GM18526 (cell line): ENCODE measurements around the gene DLX1.

Experiments
- POLR2A ChIP-seq: IDR thresholded peaks from 3 replicates; pipeline ENCODE4 v1.6.1; 2011; ENCODE audit not compliant: insufficient read length; ENCODE audit errors: extremely low read depth

The DLX1 gene

DNA sequence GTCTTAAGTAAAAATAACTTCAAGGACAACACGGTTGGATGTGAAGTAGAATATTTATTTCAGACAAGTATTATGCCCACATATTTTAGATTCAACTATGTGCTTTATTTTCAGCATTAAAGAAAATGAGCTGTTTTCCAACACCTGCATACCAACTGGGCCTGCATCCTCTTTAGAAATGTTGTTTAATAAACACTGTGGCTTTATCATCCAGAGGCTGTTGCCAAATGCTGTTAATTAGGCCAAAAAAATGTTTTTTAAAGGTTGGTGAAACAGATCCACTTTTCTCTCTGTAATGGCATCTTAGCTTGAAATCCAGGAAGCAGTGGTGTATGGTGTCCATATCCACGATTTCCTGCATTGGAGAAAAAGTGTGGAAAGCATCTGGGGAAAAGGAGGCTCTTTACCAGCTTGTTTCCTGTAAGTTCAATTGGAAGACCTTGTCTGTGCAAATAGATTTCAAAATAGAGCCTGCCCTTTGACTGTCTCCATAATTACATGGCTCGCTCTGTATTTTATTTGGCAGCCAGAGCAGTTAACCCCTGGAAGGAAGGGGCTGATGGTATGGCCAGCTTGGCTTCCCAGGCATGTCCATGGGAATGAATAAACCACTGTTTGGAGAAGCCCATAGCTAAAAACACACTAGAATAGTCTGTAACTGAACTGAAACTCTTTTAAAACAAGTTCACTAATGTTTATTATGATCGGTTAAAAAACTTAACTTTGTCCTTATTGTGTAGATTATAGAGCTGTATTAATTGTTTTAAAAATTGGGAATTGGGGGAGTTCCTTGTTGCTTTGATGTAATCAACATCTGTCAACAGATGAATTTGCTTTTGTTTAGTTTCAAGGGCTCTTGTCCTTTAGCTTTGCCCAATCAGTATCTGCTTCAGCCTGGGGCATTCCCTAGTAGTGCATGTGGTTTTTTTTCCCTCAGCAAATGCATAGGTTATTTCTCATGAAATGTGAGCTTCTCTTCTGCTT lies 33.0 kb upstream of the DLX1 start:
- no peak for TF ChIP-seq POLR2A

DNA sequence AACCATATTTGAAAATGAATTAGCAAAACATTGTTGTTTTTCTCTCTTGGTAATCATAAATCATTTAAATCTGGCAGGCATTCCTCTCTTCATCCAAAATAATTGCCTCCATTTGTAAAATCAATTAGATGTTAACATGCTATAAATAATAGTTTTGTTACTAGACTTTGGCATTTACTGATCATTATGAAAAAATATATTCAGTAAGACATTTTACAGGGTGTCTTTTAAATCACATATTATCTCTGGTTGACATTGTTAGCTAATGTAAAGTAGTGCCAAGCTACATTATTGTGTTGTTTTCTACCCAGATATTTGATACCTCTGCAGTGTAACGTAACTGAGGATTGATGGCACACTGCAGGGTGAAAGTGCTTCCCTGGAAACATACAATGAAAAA lies 31.8 kb upstream of the DLX1 start:
- no peak for TF ChIP-seq POLR2A

DNA sequence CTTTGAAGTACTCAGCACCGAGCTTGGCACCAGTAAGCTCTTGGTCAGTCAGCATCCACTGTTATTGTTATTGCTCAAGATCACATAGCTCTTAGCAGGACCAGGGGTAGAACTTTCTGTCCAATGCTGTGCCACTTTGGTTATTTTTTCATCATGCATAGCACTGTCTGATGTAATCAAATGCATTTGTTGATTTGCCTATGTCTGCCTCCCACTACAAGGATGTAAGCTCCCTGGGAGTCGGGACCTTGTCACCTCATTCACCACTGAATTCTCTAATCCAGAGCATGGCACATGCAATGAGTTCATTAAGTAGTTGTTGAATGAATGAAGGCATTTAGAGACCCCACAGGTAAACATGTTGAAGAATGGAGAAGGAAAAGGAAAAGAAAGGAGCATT lies 29.0 kb upstream of the DLX1 start:
- TF ChIP-seq POLR2A = no peak

DNA sequence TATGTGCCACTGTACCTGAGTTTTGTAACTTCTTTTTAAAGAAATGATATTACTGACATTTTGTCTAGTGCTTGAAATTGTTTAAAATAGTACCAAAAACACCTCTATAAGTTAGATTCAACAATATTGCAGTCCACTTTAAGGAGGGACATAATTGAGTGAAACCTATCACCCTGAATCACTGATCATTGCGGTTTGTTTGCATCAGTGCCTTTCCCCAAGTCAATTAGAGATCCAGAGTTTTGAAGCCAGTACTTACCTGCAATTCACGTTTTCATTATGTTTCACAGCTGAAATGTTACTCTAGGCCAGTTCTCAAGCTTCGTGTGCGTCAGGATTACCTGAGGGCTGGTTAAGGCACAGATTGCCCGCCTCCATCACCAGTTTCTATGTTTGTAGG lies 26.6 kb upstream of the DLX1 start:
- no peak for TF ChIP-seq POLR2A

DNA sequence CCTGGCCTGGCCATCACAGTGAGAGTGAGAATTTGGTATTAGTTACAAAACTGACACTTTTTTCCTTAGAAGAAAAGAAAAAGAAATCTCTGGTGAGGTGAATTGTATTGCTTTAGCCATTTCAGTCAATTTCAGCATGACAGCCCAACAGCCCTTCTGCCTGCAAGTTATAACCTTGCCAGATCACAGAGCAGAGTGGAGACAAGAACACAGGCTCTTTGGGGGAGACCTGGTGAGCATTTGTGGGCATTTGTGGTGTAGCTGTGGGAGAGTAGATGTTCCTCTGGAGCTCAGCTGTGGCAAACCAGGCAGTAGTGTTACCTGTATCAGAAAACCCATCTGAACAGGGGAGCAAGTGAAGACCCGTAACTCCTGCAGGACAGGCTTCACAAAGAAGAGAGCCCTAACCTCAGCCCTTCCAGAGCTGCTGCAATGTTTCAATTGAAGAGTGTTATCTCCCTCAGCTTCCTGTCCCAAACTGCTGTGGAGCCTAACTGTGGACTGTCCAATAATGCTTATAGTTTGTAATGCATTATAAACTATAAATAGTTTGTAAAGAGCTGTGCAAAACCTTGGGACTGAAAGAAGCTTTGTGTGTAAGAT lies 22.8 kb upstream of the DLX1 start:
- TF ChIP-seq POLR2A = no peak

DNA sequence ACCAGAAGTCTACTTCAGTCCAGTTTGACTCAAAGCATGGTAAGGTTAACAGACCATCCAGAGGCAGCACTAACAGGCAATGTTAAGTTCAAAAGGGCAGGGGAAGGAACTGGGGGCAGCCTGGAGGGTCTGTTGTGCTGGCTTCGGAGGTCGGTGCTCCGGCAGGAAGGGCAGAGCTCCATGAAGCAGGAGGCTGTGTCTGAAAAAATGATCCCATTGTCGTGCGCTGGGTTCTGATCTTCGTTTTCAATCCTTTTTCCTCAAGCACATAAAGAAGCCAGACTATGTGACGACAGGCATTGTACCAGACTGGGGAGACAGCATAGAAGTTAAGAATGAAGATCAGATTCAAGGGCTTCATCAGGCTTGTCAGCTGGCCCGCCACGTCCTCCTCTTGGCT lies 21.9 kb upstream of the DLX1 start:
- TF ChIP-seq POLR2A = no peak

DNA sequence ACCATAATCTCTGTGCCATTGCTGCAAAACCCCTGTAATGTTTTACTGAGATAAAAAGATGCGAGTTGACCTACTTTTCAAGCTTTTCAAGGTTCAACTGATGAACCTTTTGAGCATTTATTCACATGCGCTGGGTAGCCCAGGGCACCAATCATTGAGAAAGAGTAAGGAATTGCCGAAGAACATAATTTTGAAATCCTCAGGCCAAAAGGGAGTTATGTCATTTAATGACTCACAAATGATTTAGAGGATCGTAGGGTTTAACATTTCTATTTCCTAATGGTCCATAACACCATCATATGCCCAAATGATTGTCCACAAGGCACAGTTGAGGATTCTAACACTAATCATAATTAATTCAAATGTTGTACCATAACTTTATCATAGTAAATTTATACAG lies 20.2 kb upstream of the DLX1 start:
- no peak for TF ChIP-seq POLR2A

DNA sequence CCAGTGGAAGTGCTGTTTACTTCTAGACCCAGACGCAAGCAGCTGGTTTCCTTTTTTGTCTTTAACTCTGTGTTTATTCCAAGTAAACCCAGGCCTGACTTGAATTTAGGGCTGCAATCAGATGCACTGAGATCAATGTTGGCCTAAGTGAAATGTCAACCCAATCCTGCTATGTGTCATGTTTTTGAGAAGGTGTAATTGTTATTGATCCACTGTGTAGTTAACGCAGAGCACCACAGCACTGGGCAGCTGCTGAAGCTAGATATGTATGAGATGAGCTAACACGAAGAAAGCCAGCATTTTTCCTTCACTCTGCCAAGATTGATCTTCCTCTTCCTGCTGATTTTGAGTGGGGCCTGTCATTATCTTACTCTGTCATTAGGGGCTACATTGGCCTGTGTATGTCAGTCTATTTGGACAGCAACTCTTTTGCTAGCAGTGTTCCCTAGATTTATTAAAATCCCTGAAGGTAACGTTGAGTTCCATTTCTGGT lies 18.9 kb upstream of the DLX1 start:
- TF ChIP-seq POLR2A = no peak

DNA sequence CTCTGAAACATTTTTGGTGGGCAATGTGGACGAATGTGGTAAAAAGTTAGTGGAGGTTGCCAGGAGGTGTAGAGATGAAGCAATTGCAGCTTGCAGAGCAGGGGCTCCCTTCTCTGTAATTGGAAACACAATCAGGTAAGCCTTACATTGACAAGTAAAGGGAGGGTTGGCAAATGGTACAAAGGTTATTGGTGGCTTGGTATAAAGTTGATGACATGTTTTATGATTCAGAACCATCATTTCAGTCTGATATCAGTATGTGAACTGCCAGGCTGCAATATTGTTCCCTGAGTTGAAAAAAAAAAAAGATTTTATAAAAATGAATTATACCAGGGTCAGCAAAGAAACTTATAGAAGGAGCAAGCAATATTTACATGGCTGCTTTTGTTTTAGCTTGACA lies 14.4 kb upstream of the DLX1 start:
- no peak for TF ChIP-seq POLR2A

DNA sequence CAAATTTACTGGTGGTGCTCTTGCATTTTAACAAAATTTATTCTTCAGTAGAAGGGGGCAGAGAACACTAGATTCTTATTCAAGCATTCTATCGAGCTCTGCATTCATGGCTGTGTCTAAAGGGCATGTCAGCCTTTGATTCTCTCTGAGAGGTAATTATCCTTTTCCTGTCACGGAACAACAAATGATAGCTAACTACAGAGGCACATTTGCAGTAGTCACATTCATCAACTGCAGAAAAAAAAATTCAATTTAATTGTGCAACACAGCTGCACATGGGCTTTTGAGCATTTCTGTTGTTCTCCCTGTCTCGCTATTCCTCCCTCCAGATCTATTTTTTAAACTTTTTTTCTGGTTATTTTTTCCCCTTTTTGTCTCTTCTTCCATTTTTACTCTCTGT lies 13.0 kb upstream of the DLX1 start:
- TF ChIP-seq POLR2A = no peak

DNA sequence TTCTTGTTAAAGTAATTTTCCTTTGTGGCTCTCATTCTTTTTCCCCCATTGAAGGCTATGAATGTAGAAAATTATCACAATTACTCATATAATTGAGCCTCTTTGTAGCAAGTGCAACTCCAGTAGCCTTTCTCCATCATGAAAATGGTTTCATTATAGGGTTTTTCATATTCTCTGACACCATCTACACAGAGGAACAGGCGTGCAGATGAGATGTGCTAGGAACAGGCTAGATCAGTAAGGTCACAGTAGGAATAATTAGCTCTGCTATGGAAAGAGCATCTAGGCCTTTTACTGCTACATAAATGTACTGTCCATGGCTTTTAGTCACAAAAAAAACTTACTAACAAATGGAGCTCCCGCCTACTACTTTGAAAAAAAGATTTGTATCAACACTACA lies 12.6 kb upstream of the DLX1 start:
- no peak for TF ChIP-seq POLR2A

DNA sequence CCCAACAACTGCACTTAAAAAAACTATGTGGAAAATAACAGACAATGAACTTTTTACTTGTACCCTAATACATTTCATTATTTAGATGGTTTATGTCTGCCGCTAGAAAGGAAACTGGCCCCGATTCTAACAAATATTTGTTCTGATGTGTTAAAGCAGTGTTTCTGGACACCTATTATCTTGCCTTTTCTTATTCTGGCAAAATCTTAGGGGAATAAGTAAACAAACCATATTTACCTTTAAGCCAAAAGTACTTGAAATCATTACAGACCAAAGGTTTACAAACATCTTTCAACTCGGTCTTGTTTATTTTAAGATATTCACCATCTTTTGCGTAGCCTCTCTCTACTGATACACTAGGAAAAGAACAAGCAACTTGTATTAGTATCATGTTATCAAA lies 11.8 kb upstream of the DLX1 start:
- TF ChIP-seq POLR2A = no peak

DNA sequence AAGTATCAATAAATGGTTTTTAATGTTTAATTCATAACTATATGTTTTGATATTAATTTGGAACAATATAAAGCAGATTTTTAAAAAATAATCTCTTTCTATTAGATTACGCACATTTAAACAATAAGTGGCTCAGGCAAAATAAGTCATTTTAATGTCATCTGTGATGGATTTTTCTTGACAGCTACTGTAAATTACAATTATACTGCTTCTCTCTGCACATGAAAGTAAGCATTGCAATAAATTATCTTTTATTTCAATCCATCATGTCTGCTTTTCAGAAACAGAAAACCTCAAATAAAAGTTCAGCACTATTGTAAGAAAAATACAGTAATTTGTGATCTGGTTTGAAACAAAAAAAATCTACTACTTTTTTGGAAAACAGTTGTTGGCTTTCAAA lies 11.1 kb upstream of the DLX1 start:
- no peak for TF ChIP-seq POLR2A

DNA sequence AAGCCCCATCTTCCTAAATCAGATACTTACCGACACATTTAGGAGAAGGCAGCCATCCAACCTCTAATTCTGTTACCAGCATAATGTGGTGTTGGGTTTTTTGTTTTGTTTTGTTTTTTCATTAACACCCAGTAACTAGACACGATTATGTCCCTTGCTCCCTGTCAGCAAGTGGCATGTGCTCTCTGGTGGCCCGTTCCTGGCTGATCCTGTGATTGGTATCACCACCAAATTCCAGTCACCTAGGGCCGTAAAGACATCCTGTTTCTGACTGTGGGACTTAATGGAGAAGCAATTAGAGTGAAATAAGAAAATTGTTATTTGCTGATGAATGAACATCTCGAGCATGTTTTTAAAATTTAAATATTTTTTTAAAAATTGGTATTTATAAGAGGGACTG lies 5.9 kb upstream of the DLX1 start:
- TF ChIP-seq POLR2A = no peak

DNA sequence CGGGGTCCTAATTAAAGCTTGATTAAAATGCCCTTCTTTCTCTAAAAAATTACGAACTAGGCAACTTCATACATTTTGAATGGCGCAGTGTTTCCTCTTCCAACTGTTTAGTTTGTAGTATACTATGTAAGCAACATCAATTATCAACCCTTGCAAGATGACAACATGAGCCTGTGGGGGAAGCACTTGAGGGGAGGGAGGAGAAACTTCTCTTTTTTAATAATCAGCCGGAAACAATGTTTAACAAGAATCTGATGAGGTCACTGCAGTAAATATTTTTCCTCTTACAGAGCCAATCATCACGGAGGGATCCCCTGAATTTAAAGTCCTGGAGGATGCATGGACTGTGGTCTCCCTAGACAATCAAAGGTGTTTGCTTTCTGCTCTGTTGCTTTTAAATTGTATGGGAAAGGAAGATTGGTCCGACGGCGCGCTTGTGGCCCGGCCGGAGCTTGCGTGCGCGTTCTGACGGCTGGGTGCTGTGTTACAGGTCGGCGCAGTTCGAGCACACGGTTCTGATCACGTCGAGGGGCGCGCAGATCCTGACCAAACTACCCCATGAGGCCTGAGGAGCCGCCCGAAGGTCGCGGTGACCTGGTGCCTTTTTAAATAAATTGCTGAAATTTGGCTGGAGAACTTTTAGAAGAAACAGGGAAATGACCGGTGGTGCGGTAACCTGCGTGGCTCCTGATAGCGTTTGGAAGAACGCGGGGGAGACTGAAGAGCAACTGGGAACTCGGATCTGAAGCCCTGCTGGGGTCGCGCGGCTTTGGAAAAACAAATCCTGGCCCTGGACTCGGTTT lies 5.3 kb upstream of the DLX1 start:
- TF ChIP-seq POLR2A = no peak
